SK-N-SH (cell line): ENCODE results near the gene TCP10L. TPM values are rescaled to one million over a fixed set of nuclear protein-coding genes. Genes with fewer than 3 reads are reported as not detected.

Experiments
- CTCF ChIA-PET: fragments of 300-600, 350-600 bp; formaldehyde crosslinking; extraction: SDS; loops from one replicate; lab custom pipeline; 2021; lab: Yijun Ruan, JAX
- POLR2A ChIA-PET: fragments of 350-600 bp; sonication (Branson Sonifier 250); formaldehyde crosslinking; extraction: SDS; loops from one replicate; lab custom pipeline; 2020; ENCODE audit warnings: antibody characterized with exemption, inconsistent platforms; lab: Yijun Ruan, JAX
- DNase-seq: peaks from one replicate; pipeline ENCODE4 v3.0.0; 2012
- H2AFZ ChIP-seq: fragments of 200-600 bp; sonication (generic); 2 replicates; pipeline ENCODE4 v1.8.1; 2016; ENCODE audit warnings: antibody characterized with exemption, mild to moderate bottlenecking, low read depth
- H3F3A ChIP-seq: fragments of 200-600 bp; sonication (generic); replicated peaks from 2 replicates; pipeline ENCODE3; 2016; ENCODE audit warnings: antibody characterized with exemption, mild to moderate bottlenecking; ENCODE audit not compliant: insufficient read depth
- H3K27ac ChIP-seq, 2 experiments: fragments of 200-500 bp in 1 of 2; fragments of 200-600 bp in 1 of 2; sonication (Bioruptor generic) in 1 of 2; sonication (generic), shearing (Covaris generic) in 1 of 2; 2 replicates each; pipeline versions ENCODE4 v1.5.1 to v1.6.1; 2014 to 2016; ENCODE audit warnings: low read depth in 2 of 2, inconsistent platforms in 1 of 2, low read length in 1 of 2, mild to moderate bottlenecking in 1 of 2, mixed read lengths in 1 of 2
- H3K27me3 ChIP-seq: fragments of 200-600 bp; sonication (generic), shearing (Covaris generic); 2 replicates; pipeline ENCODE4 v1.6.1; 2016; ENCODE audit warnings: mixed run types; ENCODE audit not compliant: insufficient read depth
- H3K36me3 ChIP-seq, 2 experiments: fragments of 200-500 bp in 1 of 2; fragments of 200-600 bp in 1 of 2; sonication (Bioruptor generic) in 1 of 2; sonication (generic) in 1 of 2; replicated peaks in 1 of 2; 2 replicates each; pipeline versions ENCODE3 to v1.5.1; 2014 to 2016; ENCODE audit warnings: low read length in 1 of 2, mild to moderate bottlenecking in 1 of 2; ENCODE audit not compliant: insufficient read depth in 2 of 2, control insufficient read depth in 1 of 2
- H3K4me1 ChIP-seq, 2 experiments: fragments of 200-500 bp in 1 of 2; fragments of 200-600 bp in 1 of 2; sonication (Bioruptor generic) in 1 of 2; sonication (generic), shearing (Covaris generic) in 1 of 2; 2 replicates each; pipeline versions ENCODE4 v1.5.1 to v1.6.1; 2014 to 2016; ENCODE audit warnings: low read depth in 1 of 2, low read length in 1 of 2, mixed run types in 1 of 2; ENCODE audit not compliant: insufficient read depth in 2 of 2, control insufficient read depth in 1 of 2
- H3K4me2 ChIP-seq: fragments of 200-600 bp; sonication (generic), shearing (Covaris generic); 2 replicates; pipeline ENCODE4 v1.6.1; 2017; ENCODE audit warnings: mixed run types
- H3K4me3 ChIP-seq, 2 experiments: fragments of 200-500 bp in 1 of 2; fragments of 200-600 bp in 1 of 2; sonication (Bioruptor generic) in 1 of 2; sonication (generic), shearing (Covaris generic) in 1 of 2; 2 replicates each; pipeline versions ENCODE4 v1.5.1 to v1.8.1; 2014 to 2016; ENCODE audit warnings: low read depth in 2 of 2, inconsistent platforms in 1 of 2, low read length in 1 of 2, mild to moderate bottlenecking in 1 of 2, mixed read lengths in 1 of 2, moderate library complexity in 1 of 2
- H3K79me2 ChIP-seq: fragments of 200-600 bp; sonication (generic); 2 replicates; pipeline ENCODE4 v1.8.1; 2017; ENCODE audit warnings: mild to moderate bottlenecking; ENCODE audit not compliant: insufficient read depth
- H3K9ac ChIP-seq: fragments of 200-600 bp; sonication (generic); 2 replicates; pipeline ENCODE4 v1.6.1; 2017; ENCODE audit warnings: mixed run types
- H3K9me2 ChIP-seq: fragments of 200-600 bp; sonication (generic); 2 replicates; pipeline ENCODE4 v1.6.1; 2017; ENCODE audit warnings: mixed run types
- H3K9me3 ChIP-seq: fragments of 200-600 bp; sonication (generic); 2 replicates; pipeline ENCODE4 v1.6.1; 2017; ENCODE audit warnings: mixed run types, mild to moderate bottlenecking, moderate library complexity
- H4K20me1 ChIP-seq: fragments of 200-600 bp; sonication (generic); 2 replicates; pipeline ENCODE4 v1.6.1; 2017; ENCODE audit warnings: mild to moderate bottlenecking, mixed run types; ENCODE audit not compliant: insufficient read depth
- EZH2phosphoT487 ChIP-seq: fragments of 200-600 bp; sonication (generic); IDR thresholded peaks from 2 replicates; pipeline ENCODE4 v1.6.1; 2017; ENCODE audit warnings: low read depth, mixed run types, mild to moderate bottlenecking, antibody characterized with exemption, moderate library complexity, borderline replicate concordance
- FOXJ3 ChIP-seq: sonication (generic); formaldehyde crosslinking; IDR thresholded peaks from 2 replicates; pipeline ENCODE4 v1.5.1; 2020; ENCODE audit warnings: mild to moderate bottlenecking, missing genetic modification reagents
- GATA2 ChIP-seq: sonication (generic); formaldehyde crosslinking; IDR thresholded peaks from 2 replicates; pipeline ENCODE4 v1.5.0; 2020; ENCODE audit warnings: mild to moderate bottlenecking, missing genetic modification reagents
- IRF3 ChIP-seq: fragments of 150-350 bp; IDR thresholded peaks from 2 replicates; pipeline ENCODE4 v1.6.1; 2016; ENCODE audit warnings: mild to moderate bottlenecking, low read depth, low read length
- MEF2A ChIP-seq: IDR thresholded peaks from 2 replicates; pipeline ENCODE4 v1.4.0; 2012; ENCODE audit warnings: low read depth, borderline replicate concordance
- NFIC ChIP-seq: IDR thresholded peaks from 2 replicates; pipeline ENCODE4 v1.4.0; 2012; ENCODE audit warnings: borderline replicate concordance
- PBX3 ChIP-seq: IDR thresholded peaks from 2 replicates; pipeline ENCODE4; 2012
- RAD21 ChIP-seq: IDR thresholded peaks from 2 replicates; pipeline ENCODE4 v1.6.1; 2012; ENCODE audit warnings: mild to moderate bottlenecking, low read length
- RFX5 ChIP-seq: IDR thresholded peaks from 2 replicates; pipeline ENCODE4 v1.6.1; 2012; ENCODE audit warnings: mild to moderate bottlenecking, improper control_type of control experiment, low read length
- SIN3A ChIP-seq: IDR thresholded peaks from 2 replicates; pipeline ENCODE4 v1.6.1; 2012; ENCODE audit warnings: low read depth, mild to moderate bottlenecking, low read length, moderate library complexity, borderline replicate concordance
- SMC3 ChIP-seq: IDR thresholded peaks from 2 replicates; pipeline ENCODE4 v1.6.1; 2012; ENCODE audit warnings: low read depth, low read length, improper control_type of control experiment
- TEAD4 ChIP-seq: IDR thresholded peaks from 2 replicates; pipeline ENCODE4 v1.4.0; 2012; ENCODE audit warnings: mild to moderate bottlenecking, borderline replicate concordance; ENCODE audit not compliant: insufficient read depth
- WGBS: methylation state at CpG from one replicate; pipeline ENCODE4 v1.1.6; 2017; ENCODE audit warnings: low lambda C conversion rate; 5-methylcytosine and 5-hydroxymethylcytosine counted together
- polyA plus RNA-seq, 3 experiments: library from polyadenylated mRNA; depleted of rRNA; stranded (reverse); fragments of >200 nt; gene quantifications; 2 replicates each; pipeline ENCODE4 v1.2.3, GENCODE V29; 2012

TCP10L gene
- polyA plus RNA-seq, 1 of the 3 experiments (the other 2 are of a cell fraction), result 0.33 TPM

GRCh38 chr21:32559006-32559610 lies 26.2 kb downstream of the TCP10L start:
- 87% methylated on average over 6 of the region's 6 CpGs for WGBS

GRCh38 chr21:32558106-32558505 lies 27.2 kb downstream of the TCP10L start:
- CTCF ChIA-PET, result no interaction called here
- no peak for DNase-seq
- Histone ChIP-seq H3K4me2 (no peak overlapping the region), H3K4me3 (no peak overlapping the region), H3K36me3 (no peaks in the 10 kb centered on the region), H3K9me3 (no peaks in the 10 kb centered on the region), H3K27me3 (no peaks in the 10 kb centered on the region), H4K20me1 (no peaks in the 10 kb centered on the region), H3F3A (no peaks in the 10 kb centered on the region), H3K79me2 (no peaks in the 10 kb centered on the region), H3K4me1 (no peaks in the 10 kb centered on the region), H2AFZ (no peak overlapping the region), H3K27ac (no peak overlapping the region), H3K9ac (no peak overlapping the region), H3K9me2 (no peaks in the 10 kb centered on the region)
- POLR2A ChIA-PET, result no interaction called here
- TF ChIP-seq PBX3, result no peak
- no peak for TF ChIP-seq SIN3A
- no peak for TF ChIP-seq EZH2phosphoT487
- no peak for TF ChIP-seq RFX5
- no peak for TF ChIP-seq TEAD4
- TF ChIP-seq MEF2A, result no peak
- no peak for TF ChIP-seq RAD21
- no peak for TF ChIP-seq FOXJ3 (CRISPR knock-in tag)
- TF ChIP-seq GATA2 (CRISPR knock-in tag), result no peak
- no peak for TF ChIP-seq IRF3
- 90% methylated on average over 2 of the region's 3 CpGs for WGBS

More at GRCh38 chr21:32559006-32559610, 26.2 kb downstream of the TCP10L start:
- no peaks in the 10 kb centered on the region for H3K9me2 ChIP-seq
- no peaks in the 10 kb centered on the region for H4K20me1 ChIP-seq
- DNase-seq, result no peak
- no peaks in the 10 kb centered on the region for H3F3A ChIP-seq
- no peaks in the 10 kb centered on the region for H3K27me3 ChIP-seq
- TF ChIP-seq SMC3 (no peak), NFIC (no peak)
- ChIA-PET CTCF (interaction anchor here (2.3 kb wide), 1 partner anchor 42 kb away, joined by 6 read pairs; no protein-coding TSS in a partner anchor), POLR2A (interaction anchor here (0.6 kb wide), 1 partner anchor 218 kb away, joined by 3 read pairs; no protein-coding TSS in a partner anchor)
- no peaks in the 10 kb centered on the region for H3K36me3 ChIP-seq
- H3K4me1 ChIP-seq, result no peaks in the 10 kb centered on the region
- H3K27ac ChIP-seq, result no peak overlapping the region
- no peaks in the 10 kb centered on the region for H3K79me2 ChIP-seq
- H3K4me2 ChIP-seq, result no peak overlapping the region
- H3K9me3 ChIP-seq, result no peaks in the 10 kb centered on the region
- no peak overlapping the region for H2AFZ ChIP-seq
- H3K4me3 ChIP-seq, result no peak overlapping the region
- H3K9ac ChIP-seq, result no peak overlapping the region
